Activated naive CD4-positive, alpha-beta T cell treated with Interleukin-2 at 50 U/mL for 16 hours (primary cell): Measurements from ENCODE around the gene ZNF326.
"Not testable (repeated sequence)": the region's sequence is repeated elsewhere in the genome, so short reads cannot be mapped to it uniquely, and the experiment has no call there.

Source experiments
- DNase-seq: peaks from one replicate; pipeline ENCODE4 v3.0.0-alpha.2; 2020

ZNF326 gene

DNA sequence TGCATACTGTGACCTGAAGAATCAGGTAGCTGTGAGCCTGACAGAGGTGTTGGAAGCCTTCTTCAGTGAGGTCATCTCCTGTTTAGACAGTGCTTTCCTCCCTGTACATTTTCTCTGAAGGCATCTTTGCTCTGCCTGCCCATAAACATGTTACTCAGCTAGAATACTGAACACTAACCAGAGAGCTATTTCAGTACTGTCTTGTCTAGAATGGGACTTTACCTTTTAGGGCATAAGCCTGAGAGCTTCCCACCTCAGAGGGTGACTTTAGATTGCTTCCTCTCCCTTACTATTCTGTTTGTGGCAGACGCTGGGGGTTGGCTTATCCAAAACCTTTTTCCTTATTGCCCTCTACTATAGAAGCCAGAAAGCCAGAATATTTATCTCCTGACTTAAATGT is 23.3 kb upstream of the ZNF326 start:
- DNase-seq, result no peak

DNA sequence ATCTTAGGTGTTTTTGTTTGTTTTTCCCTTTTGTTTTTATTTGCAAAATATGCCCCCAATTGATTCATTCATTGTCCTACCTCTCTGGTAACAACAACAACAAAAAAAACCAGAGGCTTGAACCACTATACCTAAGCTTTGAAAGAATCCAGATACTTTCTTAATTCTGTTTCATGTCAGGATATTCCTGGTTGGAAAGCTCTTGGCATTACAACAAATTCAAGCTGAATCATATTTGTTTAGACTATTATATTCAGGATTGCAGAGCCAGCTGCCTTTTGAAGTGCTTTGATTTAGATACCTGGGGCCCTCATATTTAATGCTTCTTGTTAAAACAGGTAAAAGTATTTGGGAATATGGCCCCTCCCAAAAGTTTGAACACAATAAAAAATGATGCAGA is 22.9 kb upstream of the ZNF326 start:
- no peak for DNase-seq

DNA sequence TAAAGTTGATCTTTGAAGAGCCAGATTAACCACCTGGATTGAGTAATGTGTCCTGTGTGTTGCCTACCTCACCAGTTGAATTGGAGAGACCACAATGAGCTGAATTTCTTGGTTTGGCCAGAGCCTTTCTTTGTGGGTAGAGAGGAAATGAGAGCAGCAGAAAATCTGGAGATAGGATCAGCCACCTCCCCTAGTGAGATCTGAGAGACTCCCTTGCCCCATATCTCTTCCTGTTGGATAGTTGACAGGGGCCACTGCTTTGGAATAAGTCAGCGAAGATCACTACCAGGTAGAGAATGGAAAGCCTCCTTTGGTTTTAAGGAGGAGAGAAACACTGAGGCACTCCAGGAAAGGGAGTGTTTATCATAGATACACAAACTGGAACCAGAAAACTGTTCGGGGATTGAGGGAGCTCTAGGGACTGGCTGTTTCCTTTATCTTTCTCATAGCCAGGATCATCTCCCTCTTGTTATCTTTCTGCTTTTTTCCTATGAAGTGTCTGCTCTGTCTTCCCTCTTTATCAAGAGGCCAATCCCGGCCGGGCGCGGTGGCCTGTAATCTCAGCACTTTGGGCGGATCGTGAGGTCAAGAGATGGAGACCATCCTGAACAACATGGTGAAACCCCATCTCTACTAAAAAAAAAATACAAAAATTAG is 21.3 kb upstream of the ZNF326 start:
- DNase-seq, result no peak

DNA sequence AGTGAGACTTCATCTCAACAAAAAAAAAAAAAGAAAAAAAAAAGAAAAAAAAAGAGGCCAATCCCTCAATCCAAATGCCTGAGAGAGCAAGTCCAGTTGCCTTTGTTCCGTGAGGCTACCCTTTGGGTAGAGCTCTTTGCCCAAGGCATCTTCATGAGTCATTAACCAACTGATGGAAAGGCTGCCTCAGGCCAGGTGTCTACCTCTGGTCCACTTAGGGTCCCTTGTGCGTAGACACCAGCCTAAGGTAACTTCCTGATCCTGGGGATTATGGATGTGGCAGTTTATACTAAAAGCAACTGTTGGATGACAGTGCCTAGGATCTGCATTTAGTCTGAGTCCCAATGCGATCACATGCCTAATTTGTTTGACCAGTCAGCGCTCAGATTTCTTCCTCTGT is 20.7 kb upstream of the ZNF326 start:
- DNase-seq, result no peak

DNA sequence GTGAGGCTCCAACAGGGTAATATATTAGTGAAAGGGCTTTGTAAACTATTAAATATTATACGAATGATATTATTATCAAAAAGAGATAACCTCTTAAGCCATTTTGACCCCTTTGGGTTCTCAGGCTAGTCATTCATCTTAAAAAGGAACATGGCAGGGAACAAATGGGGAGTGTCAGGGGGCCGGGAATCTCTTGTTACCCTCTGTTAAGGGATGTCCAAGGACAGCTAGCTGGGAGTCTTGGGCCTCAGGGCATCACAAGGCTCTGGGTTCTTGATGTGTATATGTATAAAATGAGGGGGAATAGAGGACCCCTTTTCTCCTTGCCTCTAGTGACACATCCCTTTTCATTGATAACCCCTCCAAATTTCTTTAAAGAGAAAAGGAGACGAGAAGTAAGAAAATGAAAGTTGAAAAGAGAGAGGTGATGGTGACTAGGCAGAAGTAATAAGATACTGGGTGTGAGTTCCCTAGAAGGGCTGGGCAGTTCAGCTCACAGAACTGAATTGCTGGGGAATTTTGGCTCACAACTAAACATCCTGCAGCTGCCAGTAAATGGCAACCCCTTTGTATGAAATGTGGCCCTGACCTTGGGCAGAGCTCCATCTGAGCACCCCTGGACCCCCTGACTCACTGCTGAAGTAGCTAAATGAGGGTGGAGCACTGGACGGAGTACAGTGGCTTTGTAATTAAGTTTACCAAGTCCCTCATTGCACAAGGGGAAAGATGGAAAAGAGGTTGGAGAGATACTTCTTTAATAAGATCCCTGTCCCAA is 20.0 kb upstream of the ZNF326 start:
- DNase-seq, result no peak

DNA sequence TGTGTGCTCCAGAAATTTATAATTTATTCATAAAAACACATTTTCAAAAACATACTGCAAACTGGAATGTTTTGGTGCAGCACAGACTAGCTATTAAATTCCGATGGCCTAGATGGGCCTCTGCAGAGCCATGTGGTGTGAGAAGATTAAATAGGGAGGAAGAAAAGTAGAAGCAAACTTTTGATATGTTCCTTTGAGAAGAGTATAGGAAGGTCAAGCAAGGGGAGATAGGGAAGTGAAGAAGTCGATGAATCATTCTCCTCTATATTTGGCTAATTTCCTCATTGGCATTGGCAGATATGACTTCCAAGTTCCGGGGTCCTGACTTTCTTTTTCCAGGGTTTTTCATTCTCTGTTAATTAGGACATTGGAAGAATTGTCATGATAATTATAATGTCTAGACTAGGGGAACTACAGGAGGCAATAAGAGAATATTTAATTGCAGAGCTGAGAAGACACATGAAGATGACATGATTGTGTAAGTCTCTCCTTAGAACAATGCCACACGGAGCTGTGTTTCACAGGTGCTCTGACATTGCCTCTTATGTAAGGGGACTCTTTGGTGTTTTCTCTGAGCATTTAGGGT is 19.3 kb upstream of the ZNF326 start:
- no peak for DNase-seq

DNA sequence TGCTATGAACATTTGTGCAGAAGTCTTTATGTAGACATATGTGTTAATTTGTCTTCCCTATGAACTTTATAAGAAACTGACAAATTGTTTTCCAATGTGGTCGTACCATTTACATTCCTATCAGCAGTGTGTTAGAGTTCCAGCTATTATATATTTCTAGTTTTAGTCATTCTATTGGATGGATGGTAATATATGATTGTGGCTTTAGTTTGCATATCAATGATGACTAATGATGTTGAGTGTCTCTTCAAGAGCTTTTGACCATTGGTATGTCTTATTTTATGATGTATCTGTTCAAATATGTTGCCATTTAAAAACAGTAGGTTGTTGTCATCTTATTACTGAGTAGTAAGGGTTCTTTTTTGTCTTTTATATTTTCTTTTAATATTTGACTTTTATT is 16.2 kb upstream of the ZNF326 start:
- no peak for DNase-seq

DNA sequence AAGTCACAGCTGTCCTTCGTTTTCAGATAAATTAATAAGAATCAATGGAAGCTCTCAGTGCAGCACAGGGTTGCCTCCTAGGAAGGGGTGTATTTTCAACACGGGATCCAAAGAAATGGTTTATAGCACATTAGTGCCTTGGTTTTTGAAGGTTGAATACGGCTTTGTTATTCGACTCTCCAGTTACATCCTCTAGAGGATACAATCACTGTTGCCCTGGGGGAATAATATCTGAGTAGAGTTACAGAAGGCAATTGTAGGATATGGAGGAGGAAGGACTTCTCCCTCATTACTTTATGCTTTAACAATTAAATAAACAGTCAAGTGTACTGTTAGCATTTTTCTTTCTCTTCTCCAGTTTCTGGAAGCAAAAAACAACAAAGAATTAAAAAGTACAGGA is 14.3 kb upstream of the ZNF326 start:
- DNase-seq, result no peak

DNA sequence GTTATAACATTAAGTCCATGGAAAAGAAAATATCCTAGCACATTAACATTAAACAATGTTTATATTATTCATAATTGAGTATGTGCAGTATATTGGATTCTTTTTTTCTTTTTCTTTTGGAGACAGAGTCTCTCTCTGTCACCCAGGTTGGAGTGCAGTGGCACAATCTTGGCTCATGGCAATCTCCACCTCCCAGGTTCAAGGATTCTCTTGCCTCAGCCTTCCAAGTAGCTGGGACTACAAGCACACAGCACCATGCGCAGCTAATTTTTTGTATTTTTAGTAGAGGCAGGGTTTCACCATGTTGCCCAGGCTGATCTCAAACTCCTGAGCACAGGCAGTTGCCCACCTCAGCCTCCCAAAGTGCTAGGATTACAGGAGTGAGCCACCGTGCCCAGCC is 12.1 kb upstream of the ZNF326 start:
- DNase-seq, result not testable (repeated sequence)

DNA sequence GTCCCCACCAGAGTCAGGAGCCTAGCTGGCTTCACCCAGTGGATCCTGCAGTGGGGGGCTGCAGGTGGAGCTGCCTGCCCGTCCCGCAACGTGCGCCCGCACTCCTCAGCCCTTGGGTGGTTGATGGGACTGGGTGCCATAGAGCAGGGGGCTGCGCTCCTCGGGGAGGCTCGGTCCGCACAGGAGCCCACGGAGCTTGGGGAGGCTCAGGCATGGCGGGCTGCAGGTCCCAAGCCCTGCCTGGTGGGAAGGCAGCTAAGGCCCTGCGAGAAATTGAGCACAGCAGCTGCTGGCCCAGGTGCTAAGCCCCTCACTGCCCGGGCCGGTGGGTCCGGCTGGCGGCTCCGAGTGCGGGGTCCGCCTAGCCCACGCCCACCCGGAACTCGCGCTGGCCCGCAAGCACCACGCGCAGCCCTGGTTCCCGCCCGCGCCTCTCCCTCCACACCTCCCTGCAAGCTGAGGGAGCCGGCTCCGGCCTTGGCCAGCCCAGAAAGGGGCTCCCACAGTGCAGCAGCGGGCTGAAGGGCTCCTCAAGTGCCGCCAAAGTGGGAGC is 10.3 kb upstream of the ZNF326 start:
- not testable (repeated sequence) for DNase-seq

DNA sequence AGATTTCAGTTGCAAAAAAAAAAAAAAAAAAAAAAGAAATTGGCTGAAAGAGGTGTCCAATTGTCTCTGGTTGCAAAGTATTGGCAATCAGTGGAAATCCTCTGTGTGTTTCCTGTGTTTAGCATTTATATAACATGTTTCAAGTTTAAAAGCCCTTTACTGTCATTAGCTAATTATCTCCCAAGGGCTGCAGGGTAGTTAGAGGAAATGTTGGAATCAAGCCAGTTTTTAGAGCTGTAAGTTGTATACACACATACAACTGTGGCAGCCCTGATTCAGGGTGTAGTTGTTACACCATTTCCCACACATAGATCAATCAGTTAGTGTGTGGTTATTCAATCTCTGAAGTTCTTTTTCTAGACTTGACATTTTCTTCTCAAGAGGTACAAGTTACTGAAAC is 8.9 kb upstream of the ZNF326 start:
- DNase-seq, result no peak

DNA sequence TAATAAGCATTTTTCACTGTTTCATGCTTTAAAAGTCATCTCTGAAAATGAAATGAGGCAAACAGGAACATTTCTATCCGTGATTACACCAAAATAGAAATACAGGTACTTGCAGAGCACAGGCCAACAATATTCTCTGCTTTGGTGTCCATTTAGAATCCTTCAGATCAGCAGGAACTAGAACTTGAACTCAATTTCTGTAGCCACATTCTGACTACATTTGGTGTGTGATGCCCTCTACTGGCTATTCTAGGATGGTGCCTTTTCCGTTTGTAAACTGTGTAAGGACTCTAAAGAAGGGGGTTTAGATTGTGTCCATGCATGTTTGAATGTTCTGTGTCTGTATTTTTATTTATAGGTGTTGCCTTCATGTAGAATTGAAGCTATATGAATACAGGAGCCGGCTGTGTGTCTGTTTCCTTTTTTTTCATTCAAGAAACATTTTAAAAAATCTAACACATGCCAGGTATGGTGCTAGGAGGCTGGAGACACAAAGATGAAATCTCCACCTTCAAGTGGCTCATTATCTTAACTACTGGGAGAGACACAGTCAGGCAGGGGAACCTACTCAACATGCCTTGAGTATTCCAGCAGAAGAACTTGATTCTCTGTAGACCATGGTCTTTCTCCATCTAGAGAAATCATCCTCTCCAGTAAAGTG is 7.6 kb upstream of the ZNF326 start:
- peak; percentile 44 for DNase-seq

DNA sequence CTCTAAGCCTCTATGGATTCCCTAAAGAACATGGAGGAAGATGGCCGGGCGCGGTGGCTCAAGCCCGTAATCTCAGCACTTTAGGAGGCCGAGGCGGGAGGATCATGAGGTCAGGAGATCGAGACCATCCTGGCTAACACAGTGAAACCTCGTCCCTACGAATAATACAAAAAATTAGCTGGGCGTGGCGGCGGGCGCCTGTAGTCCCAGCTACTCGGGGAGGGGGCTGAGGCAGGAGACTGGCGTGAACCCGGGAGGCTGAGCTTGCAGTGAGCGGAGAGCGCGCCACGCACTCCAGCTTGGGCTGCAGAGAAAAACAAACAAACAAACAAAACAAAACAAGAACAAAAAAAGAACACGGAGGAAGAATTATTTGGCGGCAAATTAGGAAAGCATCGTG is 5.8 kb upstream of the ZNF326 start:
- DNase-seq, result no peak

DNA sequence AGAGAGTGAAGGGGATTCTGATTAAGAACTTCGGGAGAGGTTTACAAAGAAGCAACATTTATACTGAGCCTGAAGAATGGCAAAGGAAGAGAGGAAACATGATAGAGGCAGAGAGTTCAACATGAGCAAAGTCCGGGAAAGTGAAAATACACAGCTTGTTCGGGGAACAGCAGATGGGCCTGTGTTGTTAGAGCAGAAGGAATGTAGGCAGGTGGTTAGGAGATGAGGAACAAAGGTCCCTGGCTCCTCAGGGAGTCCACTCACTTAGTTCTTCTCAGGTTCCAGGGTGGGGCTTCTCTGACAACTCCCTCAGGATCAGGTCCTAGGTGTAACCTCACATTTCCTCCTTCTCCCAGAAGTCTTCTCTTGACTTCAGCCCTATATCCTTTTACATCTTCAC is 5.1 kb upstream of the ZNF326 start:
- no peak for DNase-seq

DNA sequence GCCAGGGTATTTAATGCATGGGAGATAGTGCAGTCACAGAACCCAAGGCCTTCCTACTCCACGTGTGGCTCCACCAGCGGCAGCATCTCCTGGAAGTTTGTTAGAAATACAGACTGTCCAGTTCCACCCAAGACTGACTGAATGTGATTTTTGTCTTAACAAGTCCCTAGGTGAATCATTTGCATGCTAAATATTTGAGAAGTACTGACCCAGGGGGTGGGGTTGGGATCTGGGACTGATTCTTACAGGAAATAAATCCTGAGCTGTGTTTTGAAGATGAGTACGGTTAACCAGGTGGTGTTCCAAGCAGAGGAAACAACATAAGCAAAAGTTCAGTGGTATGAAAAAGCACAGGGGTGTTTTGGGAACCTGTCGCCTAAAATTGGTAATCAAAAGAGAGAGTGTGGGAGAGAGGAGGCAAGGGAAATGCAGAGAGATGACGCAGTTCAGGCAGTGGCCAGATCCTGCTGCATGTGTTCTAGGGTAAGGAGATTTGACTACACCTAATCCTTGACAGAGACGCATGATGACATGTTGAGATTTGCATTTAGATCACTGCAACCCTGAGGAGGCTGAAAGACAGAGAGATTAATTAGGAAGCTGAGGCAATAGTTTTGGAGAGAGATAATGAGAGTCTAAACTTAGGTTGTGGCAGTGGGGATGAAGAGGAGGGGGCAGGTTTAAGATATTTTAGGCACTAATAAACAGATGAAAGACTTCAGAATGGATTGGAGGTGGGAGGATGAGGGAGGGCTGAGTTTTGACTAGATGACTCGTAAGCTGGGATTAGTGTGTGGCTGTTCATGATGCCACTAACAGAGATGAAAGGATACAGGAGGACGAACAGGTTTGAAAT is 3.7 kb upstream of the ZNF326 start:
- DNase-seq, result no peak

DNA sequence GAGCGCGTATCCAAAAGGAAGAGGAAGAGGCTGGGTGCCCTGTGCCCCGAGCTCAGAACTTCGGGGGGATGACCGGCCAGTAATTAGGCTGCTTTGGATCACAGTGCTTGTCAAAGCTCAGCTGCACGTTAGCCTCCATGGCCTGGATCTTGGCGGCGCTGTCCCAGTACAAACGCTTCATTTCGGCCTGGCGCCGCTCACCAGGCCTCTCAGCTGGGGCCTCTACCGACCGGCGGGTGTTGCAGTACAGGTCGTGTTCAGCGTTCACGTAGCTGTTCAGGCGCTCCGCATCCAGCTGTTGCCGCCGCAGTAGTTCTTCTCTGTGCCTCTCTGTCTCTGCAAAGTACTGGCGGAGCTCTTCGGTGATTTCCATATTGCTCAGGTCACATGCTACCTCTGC is 1.4 kb upstream of the ZNF326 start:
- no peak for DNase-seq

DNA sequence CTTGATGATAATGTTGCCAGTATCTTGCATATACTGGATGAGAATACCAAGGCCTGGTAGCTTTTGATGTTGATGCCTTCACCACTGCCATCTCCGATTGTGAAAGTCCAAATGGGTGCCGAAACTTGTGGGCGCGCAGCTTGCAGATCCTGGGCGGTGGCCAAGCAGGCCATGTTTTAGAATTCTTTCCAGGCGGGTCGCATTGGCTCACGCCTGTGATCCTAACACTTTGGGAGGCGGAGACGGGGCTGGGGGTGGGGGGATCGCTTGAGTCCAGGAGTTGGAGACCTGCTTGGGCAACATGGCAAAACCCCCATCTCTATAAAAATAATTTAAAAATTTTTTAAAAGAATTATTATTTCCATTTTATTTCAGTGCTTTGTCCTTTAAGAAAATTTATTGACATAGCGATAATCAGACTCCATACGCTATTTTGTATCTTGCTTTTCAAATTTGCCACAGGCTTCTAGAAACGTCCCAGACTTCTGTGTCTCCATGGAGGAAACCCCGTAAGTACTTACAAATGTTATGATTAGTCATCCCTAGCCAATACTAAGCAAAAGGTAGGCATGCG is 592 bp upstream of the ZNF326 start:
- no peak for DNase-seq

DNA sequence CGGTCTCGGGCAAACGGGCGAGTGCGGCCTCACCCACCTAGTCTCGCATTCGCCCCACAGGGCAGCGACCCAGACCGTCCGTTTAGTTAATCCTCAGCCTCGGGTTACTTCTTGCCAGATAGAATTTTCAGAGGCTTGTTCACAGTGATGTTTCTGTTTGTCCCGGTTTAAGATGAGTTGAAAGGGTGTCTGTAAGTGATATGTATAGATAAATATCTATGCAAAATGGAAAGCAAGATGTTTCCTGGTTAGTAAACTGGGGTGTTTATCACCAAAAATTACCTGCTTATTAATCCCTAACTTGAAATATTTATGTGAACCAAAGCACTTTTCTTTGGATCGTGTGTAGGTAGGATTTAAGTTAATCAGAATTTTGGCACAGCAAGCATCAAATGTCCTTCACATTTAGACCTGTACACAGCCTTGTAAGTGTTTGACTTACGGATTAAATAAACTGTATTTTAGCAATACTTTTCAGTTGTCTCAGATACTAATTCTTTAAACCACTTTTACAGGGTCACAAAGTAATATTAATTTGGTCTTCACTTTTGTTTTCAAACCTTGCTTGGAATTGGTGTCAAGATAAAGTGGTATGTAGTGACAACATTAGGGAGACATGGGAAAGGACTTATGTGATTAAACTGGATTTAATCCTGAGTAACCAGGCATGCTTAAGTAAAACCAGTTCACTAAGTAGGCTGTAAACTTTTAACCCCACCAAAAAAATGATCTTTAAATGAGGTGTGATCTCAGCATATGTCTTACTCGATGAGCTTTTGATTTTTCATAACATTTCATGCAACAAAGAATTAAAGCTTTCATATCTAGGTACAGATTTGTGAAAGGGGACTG is 914 bp downstream of the ZNF326 start:
- no peak for DNase-seq

DNA sequence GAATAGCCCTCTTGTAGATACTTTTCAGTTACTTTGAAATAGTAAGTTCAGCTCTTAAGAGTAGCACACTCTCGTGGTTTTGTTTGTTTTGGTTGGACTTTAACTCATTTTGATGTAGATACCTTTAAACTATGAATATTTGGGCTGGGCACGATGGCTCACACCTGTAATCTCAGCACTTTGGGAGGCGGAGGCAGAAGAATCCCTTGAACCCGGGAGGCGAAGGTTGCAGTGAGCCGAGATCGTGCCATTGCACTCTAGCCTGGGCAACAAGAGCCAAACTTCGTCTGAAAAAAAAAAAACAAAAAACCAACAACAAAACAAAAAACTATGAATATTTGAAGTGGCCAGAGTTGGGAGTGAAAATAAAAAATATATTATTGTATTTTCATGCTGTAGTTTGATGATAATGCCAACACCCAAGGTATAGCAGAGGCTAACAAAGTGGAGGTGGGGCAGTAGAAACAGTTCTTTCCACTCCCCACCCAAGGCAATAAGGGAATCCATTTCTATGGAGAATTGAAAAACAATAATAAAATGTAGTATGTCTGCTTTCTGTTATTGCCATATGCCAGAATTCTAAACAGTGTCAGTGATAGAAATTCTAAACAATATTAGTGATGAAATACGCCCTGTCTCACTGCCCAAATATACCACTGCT is 1.7 kb downstream of the ZNF326 start:
- no peak for DNase-seq

DNA sequence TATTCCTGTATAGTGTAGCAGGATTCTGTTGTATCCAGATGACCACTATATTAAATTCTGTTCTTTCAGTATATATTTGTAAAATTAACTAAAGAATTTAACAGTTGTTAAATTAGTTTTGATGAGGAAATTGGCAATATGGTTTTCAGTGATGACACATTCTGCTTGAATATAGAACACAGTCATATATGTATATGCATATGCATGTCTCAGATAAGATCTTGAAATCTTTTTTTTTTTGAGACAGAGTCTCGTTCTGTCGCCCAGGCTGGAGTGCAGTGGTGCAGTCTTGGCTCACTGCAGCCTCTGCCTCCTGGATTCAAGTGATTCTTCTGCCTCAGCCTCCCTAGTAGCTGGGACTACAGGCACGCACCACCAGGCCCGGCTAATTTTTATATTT is 2.2 kb downstream of the ZNF326 start:
- not testable (repeated sequence) for DNase-seq

DNA sequence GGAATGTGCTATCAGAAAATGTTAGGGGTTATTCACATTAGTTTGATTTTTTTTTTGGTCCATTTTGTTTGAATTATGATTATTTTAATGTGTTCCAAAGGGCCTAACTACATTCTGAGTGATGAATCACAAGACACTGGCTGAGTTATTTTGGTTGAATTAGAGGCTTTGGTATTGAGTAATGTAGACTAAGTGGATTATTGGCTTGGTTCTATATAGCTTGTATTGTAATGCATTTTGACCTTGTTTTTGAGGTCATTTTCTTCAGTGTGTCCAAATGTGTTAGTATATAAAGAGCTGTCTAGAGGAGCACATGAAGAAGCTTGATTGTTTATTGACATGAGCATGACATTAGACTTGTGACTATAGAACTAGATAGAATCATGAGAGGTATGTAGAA is 3.4 kb downstream of the ZNF326 start:
- no peak for DNase-seq
